NB4 (cell line): ENCODE measurements around the gene CLCF1.

ENCODE experiments used
- DNase-seq: peaks from one replicate; pipeline ENCODE4 v3.0.0; 2010; ENCODE audit warnings: low read depth
- H3K4me3 ChIP-seq: one replicate; pipeline ENCODE4 v1.5.1; 2011; ENCODE audit warnings: mild to moderate bottlenecking, low read depth, low read length, moderate library complexity
- MYC ChIP-seq: IDR thresholded peaks from 2 replicates; pipeline ENCODE4 v1.6.1; 2011; ENCODE audit warnings: low read depth, low read length
- POLR2A ChIP-seq: IDR thresholded peaks from 2 replicates; pipeline ENCODE4 v1.6.1; 2011; ENCODE audit warnings: mild to moderate bottlenecking; ENCODE audit not compliant: insufficient read length; ENCODE audit errors: extremely low read depth
- TF ChIP-seq, protein P1 (sequence below): IDR thresholded peaks from one replicate; pipeline ENCODE4 v1.5.1; 2012; ENCODE audit warnings: low read depth, low read length
- TF ChIP-seq, protein P2 (sequence below): IDR thresholded peaks from 2 replicates; pipeline ENCODE4 v1.6.1; 2011; ENCODE audit warnings: low read depth, low read length

Gene CLCF1

DNA sequence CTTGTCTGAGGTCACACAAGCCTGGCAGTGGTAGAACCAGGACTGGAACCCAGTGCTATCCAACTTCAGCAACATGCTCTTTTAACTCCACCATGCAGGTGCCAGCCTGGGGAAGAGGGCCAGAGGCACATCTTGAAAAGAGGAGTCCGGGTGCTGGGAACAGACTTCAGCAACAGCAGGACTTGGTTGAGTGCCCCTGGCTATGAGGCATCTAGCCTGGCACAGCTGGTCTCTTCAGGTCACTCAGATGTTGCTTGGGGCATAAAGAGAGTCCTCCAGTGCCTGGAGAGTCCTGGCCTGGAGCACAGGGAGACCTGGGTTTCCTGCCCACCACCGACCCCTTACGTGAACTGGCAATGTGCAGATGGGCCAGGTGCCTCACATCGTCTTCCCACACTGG is 5.1 kb upstream of the CLCF1 start:
- TF ChIP-seq POLR2A: no peak
- TF ChIP-seq, protein P1, sequence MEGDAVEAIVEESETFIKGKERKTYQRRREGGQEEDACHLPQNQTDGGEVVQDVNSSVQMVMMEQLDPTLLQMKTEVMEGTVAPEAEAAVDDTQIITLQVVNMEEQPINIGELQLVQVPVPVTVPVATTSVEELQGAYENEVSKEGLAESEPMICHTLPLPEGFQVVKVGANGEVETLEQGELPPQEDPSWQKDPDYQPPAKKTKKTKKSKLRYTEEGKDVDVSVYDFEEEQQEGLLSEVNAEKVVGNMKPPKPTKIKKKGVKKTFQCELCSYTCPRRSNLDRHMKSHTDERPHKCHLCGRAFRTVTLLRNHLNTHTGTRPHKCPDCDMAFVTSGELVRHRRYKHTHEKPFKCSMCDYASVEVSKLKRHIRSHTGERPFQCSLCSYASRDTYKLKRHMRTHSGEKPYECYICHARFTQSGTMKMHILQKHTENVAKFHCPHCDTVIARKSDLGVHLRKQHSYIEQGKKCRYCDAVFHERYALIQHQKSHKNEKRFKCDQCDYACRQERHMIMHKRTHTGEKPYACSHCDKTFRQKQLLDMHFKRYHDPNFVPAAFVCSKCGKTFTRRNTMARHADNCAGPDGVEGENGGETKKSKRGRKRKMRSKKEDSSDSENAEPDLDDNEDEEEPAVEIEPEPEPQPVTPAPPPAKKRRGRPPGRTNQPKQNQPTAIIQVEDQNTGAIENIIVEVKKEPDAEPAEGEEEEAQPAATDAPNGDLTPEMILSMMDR: no peak
- no peak for TF ChIP-seq MYC
- TF ChIP-seq, protein P2, sequence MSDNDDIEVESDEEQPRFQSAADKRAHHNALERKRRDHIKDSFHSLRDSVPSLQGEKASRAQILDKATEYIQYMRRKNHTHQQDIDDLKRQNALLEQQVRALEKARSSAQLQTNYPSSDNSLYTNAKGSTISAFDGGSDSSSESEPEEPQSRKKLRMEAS: no peak
- no peak overlapping the region for H3K4me3 ChIP-seq
- no peak for DNase-seq

DNA sequence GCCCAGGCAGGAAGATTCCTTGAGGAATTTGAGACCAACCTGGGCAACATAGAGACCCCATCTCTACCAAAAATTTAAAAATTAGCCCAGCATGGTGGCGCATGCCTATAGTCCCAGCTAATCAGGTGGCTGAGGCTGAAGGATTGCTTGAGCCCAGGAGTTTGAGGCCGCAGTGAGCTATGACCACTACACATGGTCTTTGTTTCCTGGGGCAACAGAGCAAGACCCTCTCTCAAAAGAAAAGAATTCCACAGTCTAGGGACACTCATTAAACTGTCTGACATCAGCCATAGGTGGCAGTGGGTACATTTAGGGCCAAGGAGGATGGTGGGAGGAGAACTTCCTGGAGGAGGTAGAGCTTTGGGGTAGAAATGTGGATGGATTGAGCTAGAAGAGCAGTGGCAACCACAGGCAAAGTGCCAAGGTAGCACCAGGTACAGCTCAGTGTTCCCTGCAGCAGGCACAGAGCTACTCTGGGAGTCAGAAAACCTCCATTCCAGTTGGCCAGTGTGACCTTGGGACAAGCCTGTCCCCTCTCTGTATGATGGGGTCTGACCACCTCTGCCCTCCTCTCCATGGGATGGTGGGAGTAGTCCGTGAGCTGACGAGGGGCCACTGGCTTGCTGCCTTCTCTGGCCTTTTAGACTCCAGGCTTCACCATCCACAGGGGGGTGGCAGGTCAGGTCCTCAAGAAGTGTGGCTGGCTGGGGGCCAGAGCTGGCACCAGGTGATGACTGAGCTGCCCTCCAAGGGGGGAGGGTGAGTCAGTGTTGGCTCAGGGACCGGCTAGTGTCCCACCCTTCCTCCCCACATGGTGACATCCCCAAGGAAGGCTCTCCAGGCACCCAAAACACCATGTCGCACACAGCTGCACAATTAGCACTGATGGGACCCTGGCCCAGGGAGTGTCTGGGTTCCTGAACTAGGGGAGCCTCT is 3.7 kb upstream of the CLCF1 start:
- no peak overlapping the region for H3K4me3 ChIP-seq
- TF ChIP-seq MYC (no peak), POLR2A (no peak)
- TF ChIP-seq, protein P1: no peak
- TF ChIP-seq, protein P2: no peak
- no peak for DNase-seq

DNA sequence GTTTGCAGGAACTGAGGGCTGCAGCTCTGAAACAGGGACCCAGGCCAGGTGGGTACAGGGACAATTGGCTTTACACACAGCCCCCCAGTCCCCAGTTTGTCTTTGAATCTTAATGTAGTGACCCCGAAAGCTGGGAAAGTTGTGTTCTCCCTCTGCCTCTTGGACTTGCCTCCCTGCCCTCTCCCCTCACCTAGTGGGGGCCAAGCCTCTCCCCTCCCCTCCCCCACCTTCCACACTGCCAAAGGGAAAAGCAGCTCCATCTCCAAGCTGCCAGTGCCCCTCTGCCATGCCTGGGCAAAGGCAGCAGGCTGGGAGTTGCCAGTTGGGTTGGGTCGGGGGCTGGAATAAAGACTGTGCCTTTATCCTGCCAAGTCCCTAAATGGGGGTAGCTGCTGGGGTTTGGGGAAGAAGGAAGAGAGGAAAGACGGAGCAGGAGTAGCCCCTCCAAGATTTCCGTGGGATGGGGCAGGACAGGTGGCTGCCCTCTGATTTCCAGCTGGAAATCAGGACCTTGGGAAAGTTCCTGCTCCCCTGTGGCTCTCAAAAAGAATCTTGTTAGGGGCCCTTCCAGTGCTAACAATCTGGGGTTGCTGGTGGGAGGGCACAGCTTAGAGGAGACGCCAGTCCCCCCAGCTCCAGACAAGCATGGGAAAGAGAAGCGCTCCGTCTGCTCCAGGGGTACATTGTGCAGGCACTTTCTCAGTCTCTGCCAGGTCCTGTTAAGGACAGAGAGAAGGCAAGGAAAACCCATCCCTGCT is 2.8 kb upstream of the CLCF1 start:
- no peak for TF ChIP-seq POLR2A
- TF ChIP-seq, protein P2: no peak
- TF ChIP-seq, protein P1: no peak

DNA sequence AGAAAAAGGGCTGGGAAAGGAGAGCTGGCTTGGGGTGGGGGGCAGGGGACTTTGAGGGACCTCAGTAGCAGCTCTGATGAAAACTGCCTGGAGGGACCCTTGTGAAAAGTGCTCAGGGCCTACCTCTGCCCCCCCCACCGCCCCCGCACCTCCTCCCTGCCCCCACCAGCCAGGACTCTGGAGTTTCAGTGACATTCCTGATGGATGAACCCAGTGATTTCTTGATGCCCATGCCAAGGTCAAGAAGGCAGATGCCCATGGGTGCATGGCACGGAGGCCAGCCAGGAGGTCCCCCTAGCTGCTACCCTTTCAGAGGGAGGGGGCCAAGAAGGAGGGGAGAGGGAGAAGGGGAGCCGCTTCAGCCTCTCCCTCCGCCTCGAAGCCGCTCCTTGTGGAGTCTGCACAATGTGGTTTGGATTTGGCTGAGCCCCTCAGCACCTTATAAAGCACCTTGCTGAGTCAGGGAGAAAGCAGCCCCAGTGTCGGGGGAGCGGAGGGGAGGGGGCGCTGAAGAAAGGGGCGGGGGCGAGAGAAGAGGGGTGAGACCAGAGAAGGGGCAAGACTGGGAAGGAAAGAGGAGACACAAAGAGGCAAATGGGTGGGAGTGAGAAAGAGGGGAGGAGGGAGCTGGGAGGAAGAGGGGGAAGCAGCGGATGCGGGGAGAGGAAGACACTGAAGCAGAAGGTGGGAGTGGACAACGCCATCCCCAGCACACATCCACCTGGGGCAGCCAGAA is 2.1 kb upstream of the CLCF1 start:
- DNase-seq: no peak
- no peak for TF ChIP-seq MYC
- TF ChIP-seq, protein P2: no peak
- TF ChIP-seq, protein P1: no peak
- no peak for TF ChIP-seq POLR2A
- H3K4me3 ChIP-seq: no peak overlapping the region

More for the DNA sequence above, 2.8 kb upstream of the CLCF1 start:
- H3K4me3 ChIP-seq: no peak overlapping the region
- DNase-seq: no peak

DNA sequence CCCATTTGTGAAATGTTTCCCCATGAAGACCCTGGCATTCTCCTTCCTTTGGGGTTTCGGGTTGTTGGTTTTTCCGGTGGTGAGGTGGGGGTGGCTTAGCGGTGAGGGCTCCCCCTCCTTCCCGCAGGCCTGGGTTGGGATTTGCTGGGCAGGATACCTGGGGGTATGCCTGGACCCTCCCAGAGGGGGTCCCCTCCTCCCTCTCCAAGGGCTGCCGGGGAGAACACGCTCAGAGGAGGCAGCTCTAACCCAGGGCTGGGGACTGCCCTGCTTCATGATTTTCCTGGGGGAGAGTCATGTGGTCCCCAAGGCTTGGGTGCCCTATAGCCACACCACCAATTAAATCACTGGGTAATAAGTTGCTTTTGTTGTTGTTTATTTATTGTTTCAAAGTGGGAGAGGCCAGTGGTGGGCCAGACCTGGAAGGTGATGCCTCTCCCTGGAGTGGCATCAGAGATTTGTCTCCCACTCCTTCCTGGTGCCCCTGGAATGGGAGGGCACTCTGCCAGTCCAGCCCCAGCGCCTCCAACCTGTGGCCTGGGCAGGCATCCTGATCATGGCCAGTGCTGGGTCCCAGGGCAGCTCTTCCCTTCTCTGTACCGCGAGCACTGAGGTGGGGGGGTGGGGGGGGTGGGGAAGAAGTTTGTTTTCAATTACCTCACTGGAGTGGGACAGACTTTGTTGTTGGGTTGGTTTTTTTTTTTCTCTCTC is 1.3 kb upstream of the CLCF1 start:
- TF ChIP-seq MYC (no peak), POLR2A (no peak)
- TF ChIP-seq, protein P2: no peak
- TF ChIP-seq, protein P1: no peak
- DNase-seq: no peak
- peak overlapping the region; percentile 21 for H3K4me3 ChIP-seq
